BE2C (cell line): ENCODE measurements around the gene SLC12A2.

Source experiments
- DNase-seq: peaks from one replicate; pipeline ENCODE4 v3.0.0-alpha.2; 2020
- H3K27me3 ChIP-seq: fragments of 250-450 bp; sonication (Bioruptor Pico); 2 replicates; pipeline ENCODE4 v1.5.1; 2020; ENCODE audit warnings: mild to moderate bottlenecking
- H3K36me3 ChIP-seq: fragments of 250-450 bp; sonication (Bioruptor Pico); 2 replicates; pipeline ENCODE4 v1.5.1; 2020; ENCODE audit warnings: mild to moderate bottlenecking
- H3K4me1 ChIP-seq: fragments of 250-450 bp; sonication (Bioruptor Pico); 2 replicates; pipeline ENCODE4 v1.5.1; 2020
- H3K4me3 ChIP-seq: 2 replicates; pipeline ENCODE4 v1.5.1; 2011; ENCODE audit warnings: low read depth, low read length
- H3K9me3 ChIP-seq: fragments of 250-450 bp; sonication (Bioruptor Pico); 2 replicates; pipeline ENCODE4 v1.5.1; 2020
- TF ChIP-seq, protein P1 (sequence below): IDR thresholded peaks from 2 replicates; pipeline ENCODE4 v1.5.1; 2012; ENCODE audit warnings: mild to moderate bottlenecking, low read depth, low read length

SLC12A2 gene

DNA sequence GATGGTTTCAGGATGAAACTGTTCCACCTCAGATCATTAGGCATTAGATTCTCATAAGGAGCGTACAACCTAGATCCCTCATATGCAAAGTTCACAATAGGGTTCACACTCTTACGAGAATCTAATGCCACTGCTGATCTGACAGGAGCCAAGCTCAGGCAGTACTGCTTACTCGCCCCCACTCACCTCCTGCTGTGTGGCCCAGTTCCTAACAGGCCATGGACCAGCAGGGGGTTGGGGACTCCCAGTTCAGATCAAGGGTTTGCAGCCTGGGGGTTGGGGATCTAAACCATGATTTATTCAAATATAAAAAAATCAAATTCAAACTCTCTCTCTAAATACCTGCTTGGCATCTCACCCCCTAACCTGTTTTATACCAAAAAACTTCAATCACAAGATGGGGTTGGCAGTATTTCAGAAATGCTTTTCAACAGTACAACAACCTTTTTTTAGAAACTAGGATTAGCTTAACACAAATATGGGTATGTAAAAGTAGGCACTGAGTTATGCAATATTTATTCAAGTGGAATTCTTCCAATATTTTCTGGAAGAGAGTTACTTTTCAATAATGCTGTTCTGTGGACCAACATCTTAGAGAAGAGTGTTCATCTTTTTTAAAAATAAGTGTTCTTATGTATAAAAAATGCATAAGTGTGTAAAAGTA lies 30.1 kb upstream of the SLC12A2 start:
- TF ChIP-seq, protein P1, sequence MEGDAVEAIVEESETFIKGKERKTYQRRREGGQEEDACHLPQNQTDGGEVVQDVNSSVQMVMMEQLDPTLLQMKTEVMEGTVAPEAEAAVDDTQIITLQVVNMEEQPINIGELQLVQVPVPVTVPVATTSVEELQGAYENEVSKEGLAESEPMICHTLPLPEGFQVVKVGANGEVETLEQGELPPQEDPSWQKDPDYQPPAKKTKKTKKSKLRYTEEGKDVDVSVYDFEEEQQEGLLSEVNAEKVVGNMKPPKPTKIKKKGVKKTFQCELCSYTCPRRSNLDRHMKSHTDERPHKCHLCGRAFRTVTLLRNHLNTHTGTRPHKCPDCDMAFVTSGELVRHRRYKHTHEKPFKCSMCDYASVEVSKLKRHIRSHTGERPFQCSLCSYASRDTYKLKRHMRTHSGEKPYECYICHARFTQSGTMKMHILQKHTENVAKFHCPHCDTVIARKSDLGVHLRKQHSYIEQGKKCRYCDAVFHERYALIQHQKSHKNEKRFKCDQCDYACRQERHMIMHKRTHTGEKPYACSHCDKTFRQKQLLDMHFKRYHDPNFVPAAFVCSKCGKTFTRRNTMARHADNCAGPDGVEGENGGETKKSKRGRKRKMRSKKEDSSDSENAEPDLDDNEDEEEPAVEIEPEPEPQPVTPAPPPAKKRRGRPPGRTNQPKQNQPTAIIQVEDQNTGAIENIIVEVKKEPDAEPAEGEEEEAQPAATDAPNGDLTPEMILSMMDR, result no peak
- H3K36me3 ChIP-seq, result no peaks in the 10 kb centered on the region
- H3K4me1 ChIP-seq, result no peaks in the 10 kb centered on the region
- no peaks in the 10 kb centered on the region for H3K9me3 ChIP-seq
- no peak for DNase-seq
- no peak overlapping the region for H3K4me3 ChIP-seq
- H3K27me3 ChIP-seq, result no peaks in the 10 kb centered on the region

DNA sequence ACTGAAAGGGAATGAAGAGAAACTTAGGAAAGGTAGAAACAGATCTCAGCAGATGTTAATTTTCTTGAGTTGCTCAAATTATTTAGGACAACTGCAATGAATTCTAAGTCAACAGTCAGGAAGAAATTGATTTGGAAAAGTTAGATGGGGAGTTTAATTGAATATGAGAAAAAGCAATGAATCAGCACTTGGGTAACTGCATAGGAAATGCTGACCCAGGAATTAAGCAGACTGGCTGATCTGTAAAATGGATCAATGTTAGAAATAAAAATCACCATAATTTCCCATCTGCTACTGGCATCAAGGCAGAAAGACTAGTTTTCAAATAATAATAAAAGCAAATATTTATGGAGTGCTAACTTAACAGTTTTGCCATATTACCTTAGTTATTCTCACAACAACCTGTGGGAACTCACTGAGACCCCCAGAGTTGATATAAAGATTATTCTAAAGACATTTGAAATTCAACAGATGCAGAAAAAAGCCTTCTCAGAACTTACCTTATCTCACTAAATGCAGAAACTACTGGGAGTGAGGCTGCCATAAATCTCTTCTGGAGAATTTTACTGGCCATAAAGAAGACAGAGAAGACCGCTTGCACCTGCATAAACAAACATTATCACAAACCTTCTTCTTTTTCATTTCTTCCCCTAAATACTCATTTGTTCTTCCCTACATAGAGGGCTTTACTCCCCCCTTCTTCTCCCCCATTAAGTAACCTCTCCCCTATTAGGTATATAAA lies 22.8 kb upstream of the SLC12A2 start:
- no peak overlapping the region for H3K4me3 ChIP-seq
- H3K9me3 ChIP-seq, result no peaks in the 10 kb centered on the region
- TF ChIP-seq, protein P1, result no peak
- H3K4me1 ChIP-seq, result no peaks in the 10 kb centered on the region
- no peak for DNase-seq
- H3K27me3 ChIP-seq, result no peaks in the 10 kb centered on the region
- no peaks in the 10 kb centered on the region for H3K36me3 ChIP-seq

DNA sequence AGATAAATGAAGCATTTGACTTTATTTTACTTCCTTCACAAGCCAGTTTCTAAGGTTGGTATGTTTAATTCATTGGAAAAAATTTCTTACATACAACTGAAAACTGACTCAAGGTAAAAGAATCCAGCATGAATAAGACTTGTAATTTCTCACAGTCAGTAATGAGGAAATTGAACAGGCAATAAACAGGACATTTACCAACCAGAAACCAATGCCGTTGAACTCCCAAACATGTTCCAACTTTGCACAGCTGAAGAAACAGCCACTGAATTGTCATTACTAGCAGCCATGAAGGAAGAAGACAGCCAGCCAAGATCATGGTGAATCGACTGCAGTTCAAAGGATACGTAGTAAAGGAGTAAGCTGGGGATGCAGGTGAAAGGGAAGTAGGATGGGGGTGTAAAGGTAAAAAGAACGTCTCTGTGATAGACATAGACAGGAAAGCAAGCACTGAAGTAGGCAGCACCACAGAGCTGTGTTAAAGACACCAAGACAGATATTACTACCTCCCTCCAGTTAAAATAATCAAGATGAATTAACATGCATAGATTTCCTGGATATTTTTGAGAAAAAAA lies 21.3 kb upstream of the SLC12A2 start:
- H3K36me3 ChIP-seq, result no peaks in the 10 kb centered on the region
- H3K4me3 ChIP-seq, result no peak overlapping the region
- TF ChIP-seq, protein P1, result no peak

DNA sequence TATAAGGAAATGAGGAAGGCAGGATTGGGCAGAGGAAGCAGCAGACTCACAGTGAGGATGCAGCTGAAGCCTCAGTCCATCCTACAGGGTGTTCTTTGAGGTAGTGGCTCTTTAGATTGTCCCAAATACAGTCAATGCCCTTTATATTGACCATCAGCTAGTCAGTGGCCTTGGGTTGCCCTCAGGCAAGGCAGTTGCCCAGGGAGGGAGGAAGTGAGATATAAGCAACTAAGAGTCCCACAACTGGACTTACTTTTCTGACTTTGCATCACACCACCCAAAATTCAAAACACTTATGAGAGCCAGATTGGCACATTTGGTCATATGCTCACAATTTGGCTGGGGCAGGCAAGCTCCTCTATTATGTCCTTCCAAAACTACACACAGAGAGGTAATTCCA lies 9.4 kb upstream of the SLC12A2 start:
- no peaks in the 10 kb centered on the region for H3K27me3 ChIP-seq
- DNase-seq, result no peak
- no peaks in the 10 kb centered on the region for H3K36me3 ChIP-seq
- H3K4me1 ChIP-seq, result no peaks in the 10 kb centered on the region
- TF ChIP-seq, protein P1, result no peak
- H3K4me3 ChIP-seq, result no peak overlapping the region
- H3K9me3 ChIP-seq, result no peaks in the 10 kb centered on the region

More for the DNA sequence above, 21.3 kb upstream of the SLC12A2 start:
- no peaks in the 10 kb centered on the region for H3K9me3 ChIP-seq
- no peaks in the 10 kb centered on the region for H3K4me1 ChIP-seq
- no peaks in the 10 kb centered on the region for H3K27me3 ChIP-seq
- DNase-seq, result no peak

DNA sequence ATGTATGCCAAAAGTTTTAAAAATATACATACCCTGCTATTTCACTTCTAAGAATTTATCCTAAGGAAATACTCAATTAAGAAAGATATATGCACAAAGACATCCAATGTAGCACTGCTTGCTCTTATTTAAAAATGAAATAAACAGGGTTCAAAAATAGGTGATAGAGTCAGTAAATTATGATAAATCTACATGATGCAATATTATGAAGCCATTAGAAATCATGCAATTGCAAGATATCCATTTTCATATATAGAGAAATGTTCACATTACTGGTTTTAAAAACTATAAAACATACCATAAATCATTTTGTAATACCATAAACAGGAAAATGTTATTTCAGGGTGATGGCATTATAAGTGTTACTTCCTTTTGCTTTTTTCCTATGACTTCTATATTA lies 8.6 kb upstream of the SLC12A2 start:
- DNase-seq, result no peak
- Histone ChIP-seq H3K36me3 (no peaks in the 10 kb centered on the region), H3K9me3 (no peaks in the 10 kb centered on the region), H3K27me3 (no peaks in the 10 kb centered on the region), H3K4me3 (no peak overlapping the region), H3K4me1 (no peaks in the 10 kb centered on the region)
- TF ChIP-seq, protein P1, result no peak

DNA sequence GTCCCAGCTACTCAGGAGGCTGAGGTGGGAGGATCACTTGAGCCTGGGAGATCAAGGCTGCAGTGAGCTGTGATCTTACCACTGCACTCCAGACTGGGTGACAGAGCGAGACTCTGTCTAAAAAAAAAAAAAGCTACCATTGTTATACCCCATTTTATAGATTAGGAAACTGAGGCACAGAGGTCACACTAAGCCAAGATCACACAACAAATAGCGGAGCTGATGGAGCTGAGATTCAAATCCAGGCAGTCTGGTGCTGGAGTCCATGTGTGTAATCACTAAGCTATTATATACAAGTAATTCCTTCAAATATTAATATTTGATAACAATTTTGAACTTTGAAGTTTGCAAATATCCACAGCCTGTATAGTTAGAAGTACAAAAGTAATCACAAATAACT lies 6.0 kb upstream of the SLC12A2 start:
- Histone ChIP-seq H3K36me3 (no peaks in the 10 kb centered on the region), H3K27me3 (no peaks in the 10 kb centered on the region), H3K9me3 (no peaks in the 10 kb centered on the region), H3K4me1 (no peaks in the 10 kb centered on the region), H3K4me3 (no peak overlapping the region)
- DNase-seq, result no peak
- TF ChIP-seq, protein P1, result no peak
